Right kidney (tissue), 1 donor: ENCODE measurements around the gene KISS1.

ENCODE experiments used
- DNase-seq: peaks from one replicate; pipeline ENCODE4 v3.0.0-alpha.2; 2016

KISS1 gene

DNA sequence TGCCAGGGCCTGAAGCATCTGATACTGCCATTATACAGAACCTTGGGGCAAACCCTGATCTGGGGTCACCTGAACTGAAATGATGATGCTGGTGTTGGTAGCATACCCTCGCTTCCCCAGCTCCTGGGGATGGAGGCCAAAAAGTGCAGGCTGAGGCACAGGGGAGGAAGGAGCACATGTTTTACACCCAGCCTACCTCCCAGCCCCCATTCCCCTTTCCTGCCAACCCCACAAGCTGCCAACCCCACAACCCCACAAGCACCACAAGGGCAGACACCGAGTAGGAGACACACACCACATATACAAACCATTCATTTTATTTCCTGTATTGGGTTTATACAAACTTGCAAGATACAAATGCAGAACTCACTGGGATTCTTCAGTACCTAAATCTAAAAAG lies 22.3 kb upstream of the KISS1 start:
- DNase-seq, result no peak

DNA sequence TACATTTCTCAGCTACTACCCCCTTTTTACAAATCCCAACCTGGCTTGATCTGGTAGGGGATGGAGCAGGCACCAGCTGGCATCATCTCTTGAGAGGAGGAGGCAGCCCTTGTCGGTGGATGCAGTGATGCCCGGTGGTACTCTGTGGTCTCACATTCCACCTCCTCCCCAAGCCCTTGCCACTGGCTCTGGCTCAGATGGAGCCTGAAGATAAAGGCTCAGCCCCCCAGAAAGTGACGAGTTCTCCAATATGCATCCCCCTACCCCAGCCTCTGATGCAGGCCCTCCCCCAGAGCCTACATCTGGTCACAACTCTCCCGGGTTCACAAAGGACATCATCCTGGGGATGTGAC lies 21.3 kb upstream of the KISS1 start:
- no peak for DNase-seq

DNA sequence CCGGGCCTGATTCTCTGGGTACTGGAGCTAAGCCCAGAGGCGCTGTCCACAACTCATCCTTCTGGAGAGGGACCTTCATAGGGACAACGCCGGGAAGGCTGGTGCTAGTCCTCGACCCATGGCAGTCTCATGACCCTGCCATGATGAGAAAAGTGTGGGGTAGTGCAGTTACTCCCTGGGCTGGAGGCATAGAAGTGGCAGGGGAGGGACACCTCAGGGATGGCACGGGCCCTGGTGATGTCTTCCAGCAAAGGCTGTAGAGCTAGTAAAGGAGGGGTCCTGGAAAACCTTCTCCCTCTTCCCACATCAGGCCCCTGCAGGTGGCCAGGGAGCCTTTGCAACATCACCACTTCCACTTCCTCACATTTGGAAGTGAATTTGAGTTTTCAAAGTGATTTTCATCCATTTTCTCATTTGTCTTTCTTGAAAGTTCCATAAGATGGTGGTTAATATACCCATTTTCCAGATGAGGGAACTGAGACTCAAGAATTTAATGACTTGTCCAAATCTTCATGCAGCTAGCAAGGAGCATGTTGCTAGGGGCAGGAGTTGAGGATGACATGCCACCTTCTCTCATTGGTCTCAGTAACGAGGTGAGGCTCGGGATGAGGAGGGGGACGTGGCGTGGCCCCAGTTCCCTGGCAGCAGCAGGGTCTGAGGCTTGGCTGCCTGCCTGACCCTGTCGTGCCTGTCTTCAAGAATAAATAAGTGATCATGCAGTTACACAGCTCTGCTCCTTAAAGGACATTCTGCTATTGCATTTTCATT lies 20.8 kb upstream of the KISS1 start:
- DNase-seq, result no peak

DNA sequence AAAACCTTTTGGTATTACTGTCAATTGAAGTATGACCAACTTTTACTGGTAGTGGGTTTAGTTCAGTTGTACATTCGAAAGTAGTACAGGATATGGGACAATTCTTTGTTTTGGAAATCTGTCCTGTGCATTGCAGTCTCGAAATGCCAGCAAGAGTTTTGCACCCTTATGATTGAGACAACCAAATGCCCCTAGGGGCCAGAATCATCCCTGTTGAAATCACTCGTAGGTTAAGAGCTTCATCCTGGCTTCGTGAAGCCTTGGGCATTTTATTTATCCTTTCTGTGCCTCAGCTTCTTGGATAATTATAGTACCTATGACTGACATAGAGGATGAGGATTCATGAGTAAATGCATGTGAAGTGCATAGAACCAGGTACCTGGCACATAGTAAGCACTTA lies 19.9 kb upstream of the KISS1 start:
- no peak for DNase-seq

DNA sequence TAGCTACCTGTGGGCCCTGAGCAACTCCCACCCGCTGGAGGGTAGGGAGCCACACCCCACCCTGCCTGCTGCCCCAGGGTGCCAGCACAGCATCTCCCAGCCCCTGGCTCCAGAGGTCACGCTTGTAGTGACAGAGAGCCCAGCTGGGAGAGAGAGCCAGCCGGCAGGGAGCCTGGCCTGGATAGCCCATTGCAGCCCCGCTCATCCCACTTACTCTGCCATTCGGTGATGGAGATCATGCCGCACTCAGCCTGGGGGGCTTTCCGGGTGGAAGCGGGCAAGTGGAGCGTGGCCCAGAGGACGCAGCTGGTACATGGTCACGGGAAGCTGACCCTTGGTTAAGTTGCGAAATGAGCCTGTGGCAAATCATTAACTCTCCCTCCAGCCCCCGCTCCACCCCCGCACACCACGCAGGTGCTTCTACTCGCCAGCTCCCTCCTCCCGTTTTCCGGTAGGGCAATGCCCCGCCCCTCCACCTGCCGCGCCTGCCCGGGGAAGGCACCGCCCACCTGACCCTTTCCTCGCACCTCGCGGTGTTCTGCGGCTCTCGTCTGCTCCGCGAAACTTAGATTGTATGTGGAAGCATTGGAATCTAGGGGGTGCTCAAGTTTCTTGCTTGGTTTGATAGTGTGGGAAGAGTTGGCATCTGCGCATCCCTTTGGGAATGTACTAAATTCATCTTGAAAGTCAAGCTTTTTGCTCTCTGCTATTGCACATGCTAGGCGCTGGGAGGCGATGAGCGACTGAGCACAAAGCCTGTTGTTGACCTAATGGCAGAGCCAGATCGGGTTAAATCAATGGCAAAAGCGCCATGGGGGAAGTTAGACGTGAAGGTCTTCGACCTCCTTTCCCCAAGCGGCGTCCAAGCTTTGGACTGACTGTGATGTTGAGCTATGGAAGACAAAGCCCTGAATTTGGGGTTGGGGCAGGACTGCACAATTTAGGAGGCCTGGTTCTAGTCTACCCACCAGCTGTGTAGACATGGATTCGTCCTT lies 17.7 kb upstream of the KISS1 start, which contains the start of gene GOLT1A:
Gene GOLT1A, minus strand, starts transcription at position 321 of the 995 bp plus-strand sequence. Its CDS starts 82 bp downstream, at position 239.
- DNase-seq, result peak; percentile 81

DNA sequence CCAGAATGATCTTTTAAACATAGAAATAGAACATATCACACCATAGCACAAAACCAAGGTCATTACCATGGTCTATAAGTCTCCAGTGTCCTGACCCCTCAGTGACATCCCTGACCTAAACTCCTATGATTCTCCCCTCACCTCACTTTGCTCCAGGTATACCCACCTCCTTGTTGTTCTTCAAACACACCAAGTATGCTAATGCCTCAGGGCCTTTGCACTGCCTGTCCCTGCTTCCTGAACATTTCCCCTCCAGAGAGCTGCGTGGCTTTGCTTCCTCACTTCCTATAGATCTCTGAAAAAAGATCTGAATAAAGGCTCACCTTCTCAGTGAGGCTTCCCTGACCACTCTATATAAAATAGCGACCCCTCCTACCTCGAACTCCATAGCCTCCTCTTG lies 16.4 kb upstream of the KISS1 start:
- DNase-seq, result no peak

DNA sequence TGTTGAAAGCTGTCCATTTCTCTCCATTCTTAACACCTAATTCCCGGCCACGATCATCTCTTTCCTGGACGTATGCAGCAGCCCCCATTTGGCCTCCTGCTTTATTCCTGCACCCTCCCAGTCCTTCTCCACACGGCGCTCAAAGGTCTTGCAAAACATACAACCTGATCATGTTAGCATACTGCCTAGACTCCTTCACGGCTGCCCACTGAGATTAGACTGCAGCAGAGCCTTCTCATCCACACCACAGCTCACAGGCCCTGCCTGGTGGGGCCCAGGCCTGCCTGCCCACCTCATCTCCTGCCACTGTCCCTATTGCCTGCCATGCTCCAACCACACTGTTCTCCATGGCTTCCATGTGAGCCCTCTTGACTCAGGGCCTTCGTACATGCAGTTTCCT lies 14.8 kb upstream of the KISS1 start:
- no peak for DNase-seq

DNA sequence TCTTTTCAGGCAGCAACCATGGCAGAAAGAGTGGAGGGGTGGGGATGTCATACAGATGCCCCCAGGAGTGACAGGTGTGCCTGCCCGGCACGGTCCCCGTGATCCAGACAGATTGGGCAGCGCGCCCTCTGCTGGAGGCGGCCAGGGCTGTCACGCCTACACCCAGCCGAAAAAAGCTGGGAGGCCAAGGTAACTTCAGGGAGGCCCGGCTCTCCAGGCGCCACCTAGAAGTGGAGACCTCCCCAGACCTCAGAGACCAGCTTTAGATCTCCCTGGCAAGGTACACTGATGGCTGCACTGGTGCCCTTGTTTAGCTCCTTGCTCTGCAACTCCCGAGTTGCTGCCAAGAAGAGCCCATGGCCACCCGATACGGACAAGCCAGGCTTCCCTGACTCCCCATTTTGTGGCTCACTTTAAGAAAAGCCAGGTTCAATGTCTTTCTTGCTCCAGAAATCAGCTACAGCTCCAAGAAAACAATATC lies 10.9 kb upstream of the KISS1 start:
- peak; percentile 66 for DNase-seq

DNA sequence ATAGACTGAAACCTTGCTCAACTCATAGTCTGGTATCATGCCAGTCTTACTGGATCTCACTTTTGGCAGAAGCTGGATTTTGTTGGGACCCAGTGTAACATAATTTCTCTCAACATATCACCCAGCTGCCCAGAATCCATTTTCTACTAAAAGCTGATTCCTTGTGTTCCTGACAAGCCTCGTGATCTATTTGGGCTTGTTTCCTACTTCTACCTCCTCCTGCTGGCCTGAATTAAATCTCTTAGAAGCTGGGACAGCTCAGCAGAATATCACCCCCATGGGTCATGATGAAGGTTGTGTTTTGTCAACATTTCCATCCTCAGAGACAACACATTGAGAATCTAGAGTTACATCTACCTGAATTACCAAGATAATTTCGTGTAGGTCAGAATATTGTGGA lies 9.8 kb upstream of the KISS1 start:
- no peak for DNase-seq

DNA sequence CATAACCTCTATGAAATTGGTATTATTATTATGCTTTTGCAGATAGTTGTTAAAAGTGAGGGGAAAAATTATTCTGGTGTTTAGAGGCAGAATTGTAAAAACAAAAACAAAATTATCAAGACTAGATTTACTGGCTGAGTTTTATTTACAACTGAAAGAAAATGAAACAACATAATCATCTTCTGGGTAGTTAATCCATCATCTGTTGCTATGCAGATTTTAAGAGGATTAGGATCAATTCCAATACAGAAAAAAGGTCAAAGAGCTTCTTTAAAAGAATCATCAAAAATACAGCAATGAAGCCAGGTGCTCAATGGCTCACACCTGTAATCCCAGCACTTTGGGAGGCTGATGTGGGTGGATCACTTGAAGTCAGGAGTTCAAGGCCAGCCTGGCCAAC lies 9.2 kb upstream of the KISS1 start:
- DNase-seq, result no peak

DNA sequence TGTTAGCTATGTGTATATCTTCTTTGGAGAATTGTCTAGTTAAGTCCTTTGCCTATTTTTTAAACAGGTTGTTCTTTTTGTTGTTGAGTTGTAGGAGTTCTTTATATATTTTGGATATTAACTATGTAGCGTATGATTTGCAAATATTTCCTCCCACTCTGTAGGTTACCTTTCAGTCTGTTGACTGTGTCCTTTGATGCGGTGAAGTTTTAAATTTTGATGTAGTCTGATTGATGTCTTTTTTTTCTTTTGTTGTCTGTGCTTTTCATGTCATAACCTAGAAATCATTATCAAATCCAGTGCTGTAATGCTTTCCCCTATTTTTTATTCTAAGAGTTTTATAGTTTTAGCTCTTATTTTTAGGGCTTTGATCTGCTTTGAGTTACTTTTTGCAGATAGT lies 8.7 kb upstream of the KISS1 start:
- no peak for DNase-seq

DNA sequence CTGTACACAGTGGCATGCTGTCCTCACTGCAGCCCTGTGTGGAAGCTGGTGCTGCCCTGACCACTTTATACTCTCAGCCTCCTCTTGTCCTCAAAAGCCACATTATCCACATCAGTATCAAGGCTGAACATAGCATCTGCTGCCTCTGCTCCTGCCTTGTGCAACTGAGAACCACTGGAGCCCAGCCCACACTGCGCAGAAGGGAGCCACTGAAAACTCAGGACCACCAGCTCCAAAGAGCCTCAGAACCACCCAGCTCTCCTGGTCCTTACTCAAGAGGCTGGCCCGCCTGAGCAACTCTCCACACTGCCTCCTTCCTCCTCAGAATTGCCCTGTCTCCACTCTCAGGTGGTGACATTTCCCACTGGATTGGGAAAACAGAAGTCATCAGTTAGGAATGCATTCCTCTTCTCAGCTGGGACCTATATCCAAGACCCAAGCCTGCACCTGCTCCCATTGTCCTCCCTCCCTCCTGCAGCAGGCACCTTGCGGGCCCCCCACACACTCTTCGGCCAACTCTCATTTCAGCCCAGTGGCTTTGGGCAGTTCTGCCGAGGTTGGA lies 7.0 kb upstream of the KISS1 start:
- DNase-seq, result no peak

DNA sequence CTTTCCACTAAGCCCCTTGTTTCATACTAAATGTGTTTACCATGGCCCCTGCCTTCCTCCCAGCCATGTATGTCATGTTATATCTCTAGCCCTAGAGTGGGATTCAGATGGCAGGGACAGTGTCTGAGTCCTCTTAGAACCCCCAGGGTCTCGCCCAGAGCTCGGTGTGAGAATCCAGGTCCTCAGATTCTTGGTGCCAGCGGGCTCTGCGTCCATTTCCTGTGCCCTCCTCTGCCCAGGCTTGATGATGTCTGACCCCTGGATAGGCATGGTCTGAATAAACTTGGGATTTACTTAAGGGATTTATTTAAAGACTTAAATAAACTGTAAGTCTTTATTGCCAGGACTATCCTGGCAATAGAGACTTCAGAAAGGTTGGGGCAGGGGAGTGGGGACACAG lies 6.2 kb upstream of the KISS1 start:
- DNase-seq, result no peak

DNA sequence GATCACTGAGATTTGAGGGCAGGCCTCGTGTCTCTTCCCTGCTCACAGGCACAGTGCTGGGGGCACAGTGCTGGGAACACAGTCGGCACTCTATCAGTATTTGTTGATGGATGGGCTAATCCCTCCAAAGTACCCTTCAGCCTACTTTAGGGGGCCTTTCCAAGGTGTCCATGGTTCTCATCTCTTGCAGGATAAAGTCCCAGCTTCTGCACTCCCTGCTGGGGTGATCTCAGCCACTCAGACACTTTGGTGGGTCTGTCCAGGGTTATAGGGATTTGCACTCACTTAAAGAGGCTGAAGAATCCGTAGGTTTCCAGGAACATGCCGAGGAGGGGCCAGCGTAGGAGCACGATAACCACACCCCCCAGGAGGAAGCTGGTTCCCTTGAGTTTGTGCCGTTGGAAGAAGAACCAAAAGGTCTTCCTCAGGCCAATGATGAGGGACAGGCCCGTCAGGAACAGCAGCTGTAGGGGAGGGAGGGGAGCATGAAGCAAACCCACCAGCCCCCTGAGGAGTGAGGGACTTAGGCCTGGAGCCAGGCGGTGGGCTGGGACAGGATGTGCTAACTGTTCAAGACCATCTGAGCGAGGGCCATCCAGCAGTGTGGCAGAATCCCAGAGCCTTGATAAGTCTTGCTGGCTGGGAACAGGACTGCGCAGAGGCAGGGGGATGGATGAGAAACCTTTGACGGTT lies 5.2 kb upstream of the KISS1 start:
- no peak for DNase-seq

DNA sequence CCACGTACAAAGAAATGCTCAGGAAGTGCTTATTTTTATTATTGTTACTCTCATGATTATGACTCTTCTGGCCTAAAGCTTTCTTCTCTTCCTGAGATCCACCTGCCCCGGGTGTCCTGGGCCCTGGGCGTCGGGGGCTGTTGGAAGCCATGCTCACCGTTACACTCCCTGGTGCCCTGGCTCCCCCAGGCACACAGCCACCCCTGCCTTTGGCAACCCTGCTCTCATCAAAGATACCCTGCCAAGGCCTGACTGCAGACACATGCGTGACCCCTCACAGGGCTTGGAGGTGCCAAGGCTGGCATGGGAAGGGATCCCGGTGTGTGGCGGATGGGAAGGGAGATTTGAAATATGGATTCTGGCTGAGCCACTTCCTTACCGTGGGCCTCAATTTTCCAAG lies 3.3 kb upstream of the KISS1 start:
- no peak for DNase-seq

DNA sequence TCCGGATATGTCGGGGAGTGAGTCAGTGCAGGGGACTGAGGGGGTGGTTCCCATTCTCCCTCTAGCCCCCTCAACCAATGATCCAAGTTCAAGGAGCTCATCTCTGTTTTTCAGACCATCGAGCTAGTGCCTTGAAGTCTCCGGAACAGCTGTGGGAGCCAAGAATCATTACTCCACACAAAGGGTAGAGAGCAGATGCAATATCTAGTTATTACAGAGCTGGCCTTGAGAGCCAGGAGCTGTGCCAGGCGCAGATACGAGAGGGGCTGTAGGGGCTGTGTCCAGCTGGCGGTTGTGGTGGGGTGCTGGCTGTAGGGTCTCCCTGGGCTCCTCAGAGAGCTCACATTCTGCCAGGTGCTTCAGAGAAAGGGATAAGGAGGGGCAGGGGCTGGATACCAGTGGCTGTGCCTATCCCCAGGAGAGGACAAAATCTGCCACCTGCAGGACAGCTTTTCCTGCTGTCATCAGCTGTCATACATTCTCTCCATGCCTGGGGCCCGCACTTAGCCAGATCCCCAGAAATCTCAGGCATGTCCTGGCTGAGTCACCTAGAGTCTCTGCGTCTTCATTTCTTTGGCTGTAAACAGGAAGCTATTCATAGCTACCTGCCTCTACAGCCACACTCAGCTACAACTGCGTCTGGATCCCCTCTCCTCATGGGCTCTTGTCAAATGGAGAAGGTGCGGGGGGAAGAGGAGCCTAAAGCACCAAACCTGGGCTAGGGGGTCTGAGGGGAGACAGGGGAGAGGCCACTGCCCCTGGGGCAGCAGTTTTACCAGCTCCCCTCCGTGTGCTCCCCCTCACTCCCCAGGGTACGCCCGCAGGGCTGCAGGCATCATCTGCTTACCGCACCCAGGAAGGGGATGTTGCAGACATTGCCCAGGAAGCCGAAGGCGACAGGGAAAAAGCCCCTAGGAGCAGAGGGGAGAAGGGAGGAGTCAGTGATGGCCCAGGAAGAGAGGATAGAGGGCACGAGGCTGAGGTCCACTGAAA lies 2.4 kb upstream of the KISS1 start:
- no peak for DNase-seq

DNA sequence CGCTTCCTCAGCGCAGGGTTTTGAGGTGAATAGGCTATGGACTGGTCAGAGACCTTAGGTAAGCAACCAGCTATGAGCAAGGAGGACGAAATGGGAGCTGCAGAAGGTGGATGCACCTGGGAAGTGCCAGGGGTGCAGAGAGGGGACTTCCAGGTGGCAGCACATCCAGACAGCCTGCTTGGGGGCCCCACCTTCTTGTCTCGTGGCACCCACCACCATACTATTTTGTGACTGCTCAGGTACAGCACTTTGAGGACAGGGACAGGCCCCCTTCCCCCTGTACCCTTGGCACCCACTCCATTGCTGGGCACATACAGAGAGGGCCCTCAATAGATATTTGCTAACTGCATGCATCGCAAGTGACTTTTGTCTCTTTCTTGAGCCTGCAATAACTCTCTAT lies 777 bp upstream of the KISS1 start:
- no peak for DNase-seq

DNA sequence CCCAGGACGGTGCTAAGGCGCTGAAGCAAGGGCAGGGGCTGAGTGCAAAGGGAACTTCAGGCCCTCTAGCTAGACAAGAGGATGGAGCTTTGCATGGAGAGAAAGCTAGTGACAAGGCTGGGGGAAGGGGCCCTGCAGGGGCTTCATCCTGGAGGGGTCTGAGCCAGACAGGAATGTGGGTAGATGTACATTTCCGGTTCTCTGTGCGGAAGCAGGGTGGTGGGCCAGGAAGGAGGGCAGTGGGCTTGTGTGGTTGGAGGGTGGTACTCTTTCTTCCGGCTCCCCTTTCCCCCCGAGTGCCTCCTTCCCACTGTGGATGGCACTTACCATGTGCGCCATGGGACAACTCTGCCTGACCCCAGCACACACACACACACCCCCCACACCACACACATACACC lies 1.5 kb downstream of the KISS1 start:
- no peak for DNase-seq

DNA sequence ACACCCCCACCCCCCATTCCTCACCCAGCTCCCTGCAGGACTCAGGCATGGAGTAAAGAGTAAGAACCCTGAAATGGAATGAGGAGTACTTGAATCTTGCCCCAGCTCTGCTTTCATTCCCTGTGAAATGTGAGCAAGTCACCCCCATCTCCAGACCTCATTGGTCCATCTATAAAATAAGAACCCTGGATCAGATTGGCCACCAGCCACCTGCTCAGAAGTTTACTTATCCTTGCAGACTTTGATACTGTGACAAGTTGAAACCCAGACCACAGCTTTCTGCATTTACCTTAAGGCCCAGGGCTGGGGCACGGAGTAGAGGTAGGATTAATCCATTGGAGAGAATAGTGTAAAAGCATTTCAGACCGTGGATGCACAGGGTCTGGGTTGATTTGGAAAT lies 2.2 kb downstream of the KISS1 start:
- no peak for DNase-seq

DNA sequence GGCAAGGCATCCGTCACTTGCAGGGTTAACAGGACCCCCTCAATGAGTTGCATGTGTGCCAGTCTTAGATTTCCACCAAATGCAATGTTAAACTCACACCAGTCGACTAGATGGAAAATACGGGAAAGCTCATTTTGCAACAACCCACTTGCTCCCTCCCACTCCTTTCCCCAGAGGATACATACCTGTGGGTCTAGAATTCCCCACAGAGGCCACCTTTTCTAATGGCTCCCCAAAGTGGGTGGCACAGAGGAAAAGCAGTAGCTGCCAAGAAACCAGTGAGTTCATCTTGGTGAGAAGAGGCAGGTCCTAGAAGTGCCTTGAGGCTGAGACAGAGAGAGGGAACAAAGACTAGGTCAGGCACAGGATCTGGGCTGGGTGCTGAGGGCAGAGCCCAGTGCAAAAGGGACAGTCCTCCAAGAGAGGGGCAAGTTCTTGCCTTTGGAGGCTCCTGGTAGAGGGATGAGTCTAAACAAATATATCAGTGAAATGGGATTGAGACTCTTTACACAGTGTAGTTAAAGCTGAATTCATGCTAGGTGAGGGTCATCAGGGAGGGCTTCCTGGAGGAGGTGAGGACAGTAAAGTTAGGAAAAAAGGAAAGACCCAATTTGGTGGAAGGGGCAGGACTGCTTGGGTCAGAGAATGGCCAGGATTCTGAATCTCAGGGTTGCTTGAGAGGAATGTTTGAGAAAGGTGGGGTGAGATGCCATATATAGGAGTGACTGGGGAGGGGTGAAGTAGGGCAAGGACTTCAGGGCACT lies 3.5 kb downstream of the KISS1 start:
- DNase-seq, result no peak
